ENCODE measurements around the gene TARP.

TARP gene

GRCh38 chr7:38211940-38212339 is 61.5 kb downstream of the TARP start:
- no peak for DNase-seq

DNA sequence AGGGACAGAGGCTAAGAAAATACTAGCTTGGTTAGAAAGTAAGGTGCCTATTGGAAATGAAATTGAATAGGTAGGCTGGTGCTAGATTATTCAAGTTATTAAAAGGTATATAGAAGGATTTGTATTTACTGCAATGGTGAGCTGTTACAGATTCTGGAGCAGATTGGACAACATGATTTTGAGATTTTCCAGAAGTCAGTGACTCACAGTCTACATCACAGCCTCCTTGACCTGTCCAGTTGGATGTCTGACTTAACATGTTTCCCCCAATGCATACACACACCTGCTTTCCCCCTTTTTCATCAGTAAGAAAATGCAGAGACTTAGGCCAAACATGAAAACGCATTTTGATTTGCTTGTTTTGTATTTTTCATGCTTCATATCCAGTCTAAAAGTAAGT is 62.0 kb downstream of the TARP start:
- no peak for DNase-seq
